GM18502 (cell line): ENCODE measurements around the gene C2orf81.
"Not testable (repeated sequence)": the region's sequence is repeated elsewhere in the genome, so short reads cannot be mapped to it uniquely, and the experiment has no call there.

ENCODE experiments used
- ATAC-seq: cut with Tn5 transposase; IDR thresholded peaks from one replicate; pipeline ENCODE4 v1.9.1; 2021; ENCODE audit warnings: mild to moderate bottlenecking; ENCODE audit not compliant: unreplicated experiment, poor library complexity

Gene C2orf81

DNA sequence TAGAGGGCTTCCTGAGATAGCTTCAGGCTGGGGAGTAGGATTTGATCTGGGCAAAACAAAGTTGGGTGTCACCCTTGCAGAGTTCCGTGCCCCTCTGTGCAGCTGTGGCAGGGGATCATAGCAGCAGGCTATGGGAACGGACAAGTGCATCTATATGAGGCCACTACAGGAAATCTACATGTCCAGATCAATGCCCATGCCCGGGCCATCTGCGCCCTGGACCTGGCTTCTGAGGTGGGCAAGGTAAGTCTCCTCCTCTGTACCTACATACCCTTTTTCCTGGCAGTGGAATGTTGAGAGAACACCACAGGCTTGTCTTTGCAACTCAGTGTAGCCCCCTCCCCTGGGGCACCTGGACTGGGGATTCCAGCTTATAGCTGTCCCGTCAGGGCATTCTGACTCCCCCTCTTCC, 3.6 kb upstream of the C2orf81 start:
- ATAC-seq: no peak

DNA sequence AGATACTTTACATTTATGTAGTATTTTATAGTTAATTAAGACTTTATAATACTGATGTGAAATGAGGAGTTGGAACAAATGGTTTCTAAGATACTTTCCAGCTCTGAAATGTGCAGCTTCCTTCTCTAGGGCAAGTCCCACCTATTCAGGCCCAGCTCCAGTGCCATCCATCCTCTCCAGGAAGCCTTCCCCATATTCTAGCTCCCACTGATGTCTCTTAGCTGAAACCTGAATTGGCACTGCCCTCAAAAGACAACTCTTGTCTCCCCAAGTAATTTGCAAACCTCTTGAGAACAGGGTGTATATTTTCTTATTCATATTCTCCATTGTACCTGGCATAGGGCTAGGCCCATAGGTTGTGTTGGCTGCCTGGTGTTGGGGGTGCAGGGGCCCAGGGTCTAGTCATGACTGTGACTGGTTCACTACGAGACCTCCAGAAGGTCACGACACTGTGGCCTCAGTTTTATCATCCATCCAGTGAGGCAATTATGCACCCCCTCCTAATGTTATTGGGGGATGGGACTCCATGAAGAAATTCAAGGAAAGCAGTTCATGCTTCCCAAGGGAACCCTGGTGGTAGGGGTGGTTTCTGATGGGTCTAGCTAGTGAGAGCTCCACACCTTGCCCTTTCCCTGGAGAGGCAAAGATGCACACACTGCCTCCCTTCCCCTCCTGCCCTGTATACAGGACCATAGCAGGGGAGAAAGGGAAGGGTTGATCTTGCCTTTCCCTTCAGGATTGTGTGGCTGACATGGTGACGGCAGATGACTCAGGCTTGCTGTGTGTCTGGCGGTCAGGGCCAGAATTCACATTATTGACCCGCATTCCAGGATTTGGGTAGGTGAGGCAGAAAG, 2.9 kb upstream of the C2orf81 start:
- ATAC-seq: no peak

DNA sequence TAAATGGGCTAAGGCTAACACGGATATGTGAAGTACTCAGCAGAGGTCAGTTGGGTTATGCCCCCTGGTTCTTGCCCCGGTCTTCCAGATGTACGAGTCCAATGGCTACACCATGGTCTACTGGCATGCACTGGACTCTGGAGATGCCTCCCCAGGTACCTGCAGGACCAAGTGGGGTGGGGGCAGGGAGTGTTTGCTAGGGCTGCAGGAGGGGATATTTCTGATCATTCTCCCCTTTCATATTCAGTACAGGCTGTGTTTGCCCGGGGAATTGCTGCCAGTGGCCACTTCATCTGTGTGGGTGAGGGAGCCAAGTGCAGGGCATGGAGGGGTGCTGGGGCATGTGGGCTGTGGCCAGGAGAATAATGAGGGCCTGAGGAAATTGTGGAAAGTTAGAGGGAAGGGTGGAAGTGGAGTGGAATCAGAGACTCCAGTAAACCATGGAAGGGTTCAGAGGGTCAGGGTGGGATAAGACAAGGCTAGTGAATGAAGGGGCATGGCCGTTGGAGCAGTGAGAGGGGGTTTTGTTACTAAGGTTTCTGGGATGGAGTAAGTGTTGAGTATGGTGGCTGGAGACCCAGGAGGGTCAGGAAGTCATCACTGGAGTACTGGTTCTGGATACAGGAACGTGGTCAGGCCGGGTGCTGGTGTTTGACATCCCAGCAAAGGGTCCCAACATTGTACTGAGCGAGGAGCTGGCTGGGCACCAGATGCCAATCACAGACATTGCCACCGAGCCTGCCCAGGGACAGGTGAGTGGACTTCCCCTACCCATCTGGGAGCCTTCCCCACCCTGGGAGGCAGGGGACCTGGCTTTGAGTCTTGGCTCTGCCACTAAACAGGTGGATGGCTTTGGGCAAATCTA, 2.0 kb upstream of the C2orf81 start:
- ATAC-seq: no peak

DNA sequence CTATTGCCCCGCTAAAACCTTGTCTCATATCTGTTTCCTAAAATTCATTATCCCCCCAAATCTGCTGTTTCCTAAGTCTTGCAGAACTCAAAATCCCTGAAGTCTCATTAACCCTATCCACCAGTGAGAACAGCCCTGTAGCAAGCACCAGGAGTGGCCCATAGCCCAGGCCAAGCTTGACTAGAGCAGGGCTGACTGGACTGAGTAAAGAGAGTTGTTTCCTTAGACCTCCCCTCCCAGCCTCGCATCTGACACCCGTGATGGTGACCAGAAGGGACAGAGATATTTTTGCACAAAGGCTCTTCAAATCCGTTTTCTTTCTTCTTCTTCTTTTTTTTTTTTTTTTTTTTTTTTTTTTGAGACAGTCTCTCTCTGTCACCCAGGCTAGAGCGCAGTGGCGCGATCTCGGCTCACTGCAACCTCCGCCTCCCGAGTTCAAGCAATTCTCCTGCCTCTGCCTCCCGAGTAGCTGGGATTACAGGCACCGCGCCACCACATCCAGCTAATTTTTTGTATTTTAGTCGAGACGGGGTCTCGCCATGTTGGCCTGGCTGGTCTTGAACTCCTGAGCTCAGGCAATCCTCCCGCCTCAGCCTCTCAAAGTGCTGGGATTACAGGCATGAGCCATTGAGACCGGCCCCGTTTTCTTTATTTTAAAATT, 846 bp downstream of the C2orf81 start:
- ATAC-seq: not testable (repeated sequence)

DNA sequence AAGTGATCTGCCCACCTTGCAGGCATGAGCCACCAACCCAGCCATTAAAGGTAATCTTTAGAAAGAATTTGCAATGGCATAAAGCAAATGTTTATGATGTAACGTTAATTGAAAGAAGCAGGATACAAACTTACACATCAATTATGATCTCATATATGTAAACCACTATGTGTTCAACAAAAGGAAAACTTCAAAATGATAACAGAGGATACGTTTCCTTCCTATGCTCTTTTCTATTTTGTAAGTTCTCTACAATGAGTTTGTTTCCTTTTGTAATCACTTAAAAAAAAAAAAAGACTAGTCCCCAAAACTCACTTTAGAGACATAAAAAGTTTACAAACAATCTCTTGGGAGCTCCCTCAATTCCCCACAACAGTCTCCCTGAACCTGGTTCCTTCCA, 1.4 kb downstream of the C2orf81 start:
- no peak for ATAC-seq

DNA sequence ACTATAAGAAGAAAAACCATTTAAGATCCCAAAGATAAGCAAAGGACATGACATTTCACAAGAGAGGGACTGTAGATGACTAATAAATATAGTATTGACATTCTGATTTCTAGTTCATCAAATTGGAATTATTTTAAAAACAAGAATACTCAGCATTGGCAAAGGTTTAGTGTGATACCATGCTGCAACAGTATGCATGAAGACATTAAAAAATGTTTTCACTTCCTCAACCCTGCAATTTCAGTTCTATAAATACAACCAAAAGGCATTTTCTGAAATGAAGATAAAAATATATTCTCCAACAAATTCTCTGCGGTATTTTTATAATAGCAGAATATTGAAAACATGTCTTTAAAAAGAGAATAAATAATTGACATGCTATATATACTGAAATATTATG, 2.1 kb downstream of the C2orf81 start:
- ATAC-seq: no peak

DNA sequence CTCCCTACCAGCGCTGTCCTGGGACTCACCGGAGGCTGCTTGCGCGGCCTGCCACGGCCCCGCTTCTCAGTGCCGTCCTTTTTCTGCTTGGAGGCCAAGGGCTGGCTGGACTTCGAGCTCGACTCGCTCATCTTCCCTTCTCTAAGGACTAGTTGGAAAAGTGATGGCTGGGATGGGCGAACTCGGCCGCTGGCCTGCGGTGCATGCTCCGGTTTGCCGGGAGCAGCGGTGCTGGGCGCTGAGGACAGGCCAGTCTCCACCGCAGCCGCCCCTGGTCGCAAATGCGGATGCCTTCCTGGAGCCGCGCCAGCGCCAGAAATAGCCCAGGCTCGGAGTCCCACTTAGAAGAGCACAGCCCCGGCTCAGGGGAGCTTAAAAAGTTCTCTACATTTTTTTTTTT, 3.1 kb downstream of the C2orf81 start:
- no peak for ATAC-seq

DNA sequence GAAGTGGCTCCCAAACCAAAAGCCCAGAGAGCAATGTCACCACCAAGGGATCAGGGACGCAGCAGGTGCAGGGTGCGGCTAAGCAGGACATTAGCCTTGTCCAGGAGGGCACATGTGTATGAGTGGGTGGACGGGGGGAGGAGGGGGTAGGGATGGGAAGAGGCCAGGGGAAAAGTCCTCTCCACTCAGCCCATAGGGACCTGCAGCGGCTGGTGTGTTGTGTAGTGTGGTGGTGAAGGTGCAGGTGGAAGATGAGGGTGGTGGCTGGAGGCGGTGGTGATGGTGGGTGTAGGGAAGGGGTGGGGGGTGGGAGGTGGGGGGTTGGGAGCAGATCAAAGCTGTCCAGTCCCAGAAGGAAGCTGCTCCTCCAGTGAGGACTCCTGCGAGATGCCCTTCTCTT, 3.7 kb downstream of the C2orf81 start:
- no peak for ATAC-seq

DNA sequence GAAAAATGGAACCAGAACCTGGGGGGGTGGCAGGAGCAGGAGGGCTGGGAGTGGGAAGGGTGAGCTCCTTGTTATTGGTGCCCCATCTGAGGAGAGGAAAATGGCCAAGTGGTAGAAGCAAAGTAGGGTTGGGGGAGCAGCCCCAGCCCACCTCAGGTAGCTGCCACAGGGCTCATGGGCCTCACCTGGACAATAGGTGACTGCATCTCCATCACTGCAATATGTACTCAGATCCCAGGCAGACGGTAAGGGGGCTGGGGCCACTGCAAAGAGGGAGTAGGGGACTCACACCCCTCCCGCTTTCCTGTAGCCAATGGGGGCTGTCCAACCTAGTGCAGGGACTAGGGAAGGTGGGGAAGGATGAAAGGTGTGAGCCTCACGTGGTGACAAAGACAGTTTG, 4.2 kb downstream of the C2orf81 start:
- ATAC-seq: no peak

DNA sequence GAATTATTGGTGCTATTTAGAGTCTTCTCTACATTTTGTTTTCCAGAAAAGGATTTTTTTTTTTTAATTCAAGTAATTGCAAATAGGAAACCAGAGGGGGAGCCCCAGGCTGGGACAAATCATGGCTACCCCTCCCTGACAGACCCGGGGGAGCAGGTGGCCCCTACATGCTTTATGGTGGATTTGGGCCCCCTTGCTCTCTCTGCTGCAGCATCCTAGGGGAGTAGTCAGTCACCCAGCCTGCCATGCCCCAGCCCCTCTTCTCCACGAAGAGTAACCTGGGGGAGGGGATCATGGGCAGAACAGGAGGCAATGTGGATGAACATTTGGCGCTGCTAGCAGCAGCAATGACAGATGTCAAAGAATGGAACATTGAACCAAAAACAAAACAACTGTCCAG, 4.6 kb downstream of the C2orf81 start:
- no peak for ATAC-seq

DNA sequence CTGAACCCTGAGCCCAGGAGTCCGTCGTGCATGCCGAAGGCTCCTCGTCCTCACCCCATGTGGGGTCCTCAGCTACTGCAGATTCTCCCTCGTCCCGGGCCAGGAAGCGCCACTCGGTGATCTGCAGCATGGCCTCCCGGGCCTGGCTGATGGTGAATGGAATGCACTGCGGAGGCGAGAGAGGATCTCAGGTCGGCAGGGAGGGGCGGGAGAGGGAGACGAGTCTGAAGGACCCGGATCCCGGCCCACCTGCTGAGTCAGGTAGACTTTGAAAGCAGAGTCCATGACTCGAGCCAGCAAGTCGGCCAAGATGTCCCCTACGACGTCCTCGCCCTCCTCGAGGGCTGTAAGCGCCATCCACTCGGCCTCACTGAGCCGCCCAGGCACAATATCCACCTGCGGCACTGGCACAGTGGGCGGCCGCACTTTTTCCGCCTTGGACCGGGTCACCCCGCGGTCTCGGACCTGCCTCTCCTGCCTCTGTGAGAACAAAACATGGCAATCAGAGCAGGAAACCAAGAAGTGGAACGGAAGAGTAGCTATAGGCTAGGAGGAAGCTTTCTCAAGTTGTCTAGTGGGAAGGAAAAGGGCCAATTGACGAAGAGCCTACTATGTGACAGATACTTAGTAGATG, 5.5 kb downstream of the C2orf81 start:
- no peak for ATAC-seq

DNA sequence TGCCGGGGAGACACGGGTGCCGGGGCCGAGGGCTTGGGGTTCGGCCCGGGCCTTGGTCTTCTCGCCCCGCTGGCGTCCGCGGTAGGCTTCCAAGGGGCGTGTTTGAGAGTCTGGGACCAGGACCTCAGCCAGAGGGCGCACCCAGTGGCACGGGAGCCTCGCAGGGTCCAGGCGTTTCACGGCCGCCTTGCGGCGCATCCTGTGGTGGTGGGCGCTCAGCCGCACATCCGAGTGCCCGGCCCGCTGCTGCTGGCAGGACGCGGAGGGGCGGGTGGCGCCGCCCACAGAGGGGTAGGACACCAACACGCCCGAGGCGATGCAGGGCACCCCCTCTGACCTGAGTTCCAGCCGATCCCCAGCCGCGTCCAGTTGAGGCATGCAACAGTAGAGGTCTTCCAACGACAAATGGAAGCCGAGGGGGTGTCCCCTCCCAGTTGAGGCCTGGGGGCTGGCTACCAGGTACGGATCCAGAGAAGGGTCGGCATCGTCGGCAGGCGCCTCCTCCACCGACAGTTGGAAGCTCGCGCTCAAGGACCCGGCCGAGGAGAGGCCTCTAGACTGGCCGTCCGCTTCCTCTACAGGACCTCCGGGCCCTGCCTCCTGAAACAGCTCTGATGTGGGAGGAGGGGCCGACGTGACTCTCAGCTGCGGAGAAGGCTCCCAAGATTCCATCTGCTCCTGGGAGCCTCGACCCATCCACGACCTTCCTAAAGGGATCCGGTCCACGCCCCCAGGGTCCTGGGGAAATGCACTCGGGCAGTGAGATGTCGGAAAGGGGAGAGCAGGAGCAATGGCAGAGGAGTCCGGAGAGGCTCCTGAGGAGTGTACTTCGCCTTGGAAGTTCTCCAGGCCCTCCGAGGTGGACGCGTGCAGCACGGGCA, 6.3 kb downstream of the C2orf81 start:
- ATAC-seq: no peak

DNA sequence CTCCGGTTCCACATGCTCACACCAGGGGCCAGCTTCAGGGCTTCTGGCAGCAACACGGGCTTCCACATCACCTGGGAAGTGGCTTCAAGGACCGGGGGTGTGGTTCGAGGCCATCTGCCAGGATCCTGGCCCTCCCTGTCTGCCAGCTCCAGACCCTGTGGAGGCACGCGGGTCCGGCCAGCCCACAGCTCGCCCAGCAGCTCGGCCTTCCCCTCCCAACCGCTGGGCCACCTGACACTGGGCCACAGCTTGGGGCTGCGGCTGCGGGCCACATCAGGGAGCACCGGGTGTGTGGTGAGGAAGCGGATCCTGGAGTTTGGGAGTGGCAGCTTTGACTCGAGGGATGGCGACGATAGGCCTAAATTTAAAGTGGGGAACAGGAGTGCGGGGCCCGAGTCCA, 7.0 kb downstream of the C2orf81 start:
- no peak for ATAC-seq

DNA sequence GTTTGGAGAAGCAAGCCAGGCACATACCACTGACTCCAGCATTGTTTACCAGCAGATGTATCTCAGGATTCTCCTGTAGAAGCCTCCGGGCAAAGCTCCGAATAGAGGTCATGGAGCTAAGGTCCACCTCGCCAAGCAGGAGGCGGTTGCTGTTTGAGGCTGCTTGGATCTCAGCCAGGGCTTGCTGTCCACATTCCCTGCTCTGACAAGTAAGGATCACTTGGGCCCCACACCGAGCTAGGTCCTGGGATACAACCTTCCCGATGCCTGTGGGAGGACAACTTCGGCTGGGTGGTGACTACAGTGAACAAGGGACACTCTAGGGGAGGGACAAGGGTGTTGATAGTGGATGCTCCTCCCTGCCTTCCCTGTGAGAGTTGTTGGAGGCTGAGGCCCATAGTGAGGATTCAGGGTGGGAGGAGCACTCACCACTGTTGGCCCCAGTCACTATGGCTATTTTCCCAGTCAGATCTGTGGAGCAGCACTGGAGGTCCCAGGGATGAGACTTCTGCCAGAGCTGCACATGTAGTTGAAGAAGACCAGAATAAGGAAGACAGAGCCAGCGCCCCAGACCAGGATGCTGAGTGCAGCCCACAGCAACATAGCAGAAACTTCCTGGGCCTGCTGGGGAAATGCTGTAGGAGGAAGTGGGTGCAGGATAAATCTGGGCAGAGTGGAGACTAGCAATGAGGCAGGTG, 8.3 kb downstream of the C2orf81 start:
- ATAC-seq: no peak

DNA sequence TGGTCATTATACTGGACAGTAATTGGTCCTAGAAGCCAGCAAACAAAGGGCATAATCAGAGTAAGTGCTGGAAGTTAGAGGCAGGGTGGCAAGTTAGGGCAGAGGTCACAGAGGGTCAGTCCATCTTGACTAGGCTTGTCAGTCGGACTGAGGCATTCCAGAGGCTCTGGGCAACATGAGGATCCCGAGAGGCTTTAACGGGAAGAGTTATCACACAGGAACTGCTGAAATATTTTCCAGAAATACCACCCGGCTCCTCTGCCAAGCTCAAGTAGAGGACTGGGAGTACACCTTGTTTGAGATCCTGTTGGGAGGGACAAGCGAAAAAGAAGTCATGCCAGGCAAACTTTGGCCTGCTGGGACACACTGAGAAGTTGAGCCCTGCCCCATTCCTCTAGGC, 13.7 kb downstream of the C2orf81 start:
- ATAC-seq: no peak

DNA sequence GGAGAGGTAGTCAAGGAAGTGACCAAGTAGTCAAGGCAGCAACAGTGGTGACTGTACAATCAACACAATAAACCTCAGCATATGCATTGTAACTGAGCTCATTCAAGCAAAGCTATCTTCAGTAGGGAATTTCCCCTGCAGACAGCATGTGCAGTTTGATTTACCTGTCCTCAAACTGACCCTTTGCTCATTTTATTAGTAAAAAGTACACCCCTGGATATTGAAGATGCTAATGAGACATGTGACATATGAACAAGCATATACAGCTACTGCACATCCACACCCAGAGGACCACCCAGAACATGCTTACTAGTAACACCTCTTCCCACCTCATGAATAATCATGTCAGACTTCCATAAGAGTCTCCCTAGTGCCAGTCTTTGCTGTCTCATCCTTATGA, 15.4 kb downstream of the C2orf81 start:
- peak; percentile 69 for ATAC-seq

DNA sequence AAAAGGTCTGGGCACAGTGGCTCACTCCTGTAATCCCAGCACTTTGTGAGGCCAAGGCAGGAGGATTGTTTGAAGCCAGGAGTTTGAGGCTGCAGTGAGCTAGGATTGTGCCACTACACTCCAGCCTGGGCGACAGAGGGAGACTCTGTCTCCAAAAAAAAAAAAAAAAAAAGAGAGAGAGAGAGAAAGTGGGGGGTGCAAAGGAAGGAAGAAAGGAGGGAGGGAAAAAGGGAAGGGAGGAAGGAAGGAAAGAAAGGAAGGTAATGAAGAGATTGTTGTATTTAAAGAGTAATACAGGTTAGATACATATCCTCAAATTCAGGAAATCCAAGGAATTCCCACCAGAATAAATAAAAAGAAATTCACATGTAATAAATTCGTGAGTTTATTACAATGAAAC, 19.5 kb downstream of the C2orf81 start:
- ATAC-seq: no peak

DNA sequence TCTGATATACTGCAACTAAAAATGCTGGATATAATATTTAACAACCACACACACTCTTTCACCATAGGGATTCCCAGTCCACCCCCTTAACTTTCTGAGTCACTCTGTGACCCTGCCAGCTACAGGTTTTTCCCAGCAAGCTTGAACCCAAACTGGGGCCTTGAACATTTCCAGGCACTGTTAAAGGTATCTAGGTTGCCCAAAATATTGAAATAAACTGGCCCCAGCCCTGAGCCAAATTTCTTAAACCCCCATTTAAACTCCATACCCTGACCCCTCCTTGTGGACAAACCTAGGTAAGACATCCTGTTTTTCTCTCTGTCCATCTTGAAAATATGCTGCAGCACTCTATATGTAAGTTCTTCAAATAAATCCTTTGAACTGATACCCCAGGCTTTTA, 21.6 kb downstream of the C2orf81 start:
- ATAC-seq: peak; percentile 43

DNA sequence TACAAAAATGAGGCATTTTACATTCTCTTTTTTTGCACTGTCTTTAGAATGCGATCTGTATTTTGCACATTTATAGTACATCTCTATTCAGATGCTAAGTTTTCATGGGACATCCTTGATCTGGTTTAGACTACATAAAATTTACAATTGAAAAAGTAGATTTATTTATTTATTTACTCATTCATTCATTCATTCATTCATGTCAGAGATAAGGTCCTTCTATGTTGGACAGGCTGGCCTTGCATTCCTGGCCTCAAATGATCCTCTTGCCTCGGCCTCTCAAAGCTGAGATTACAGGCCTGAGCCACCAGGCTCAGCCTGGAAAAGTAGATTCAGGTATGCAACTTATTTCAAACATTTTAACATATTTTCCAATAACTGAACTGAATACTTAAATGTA, 25.3 kb downstream of the C2orf81 start:
- no peak for ATAC-seq
